Urothelium cell line (cell line): ENCODE measurements around the gene FAM219A.

Experiments used
- DNase-seq: peaks from one replicate; pipeline ENCODE4 v3.0.0; 2011; ENCODE audit warnings: low spot score, mixed read lengths
- FAIRE-seq: peaks from 2 replicates; lab custom pipeline; 2011; peaks lifted over from hg19 to GRCh38; lab: Jason Lieb, UNC

The FAM219A gene

DNA sequence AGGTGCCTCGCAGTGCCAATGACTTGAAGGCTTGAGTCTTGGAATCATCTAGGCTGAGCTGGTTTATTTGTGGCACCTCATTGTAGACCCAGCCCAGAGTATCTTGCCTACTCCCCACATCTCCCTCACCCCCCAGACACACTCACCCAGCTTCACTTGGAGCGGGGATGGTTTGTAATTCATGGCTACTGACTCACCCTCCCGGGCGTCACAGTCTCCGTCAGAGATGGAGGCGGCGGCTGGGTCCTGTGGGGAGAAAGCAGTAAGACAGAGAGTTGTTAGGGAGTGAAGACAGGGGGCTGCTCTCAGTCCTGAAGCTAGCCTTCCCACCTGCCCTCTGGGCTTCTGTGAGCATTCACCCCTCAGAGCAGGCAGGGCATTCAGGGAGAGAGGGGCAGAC lies 52.7 kb downstream of the FAM219A start:
- FAIRE-seq (no peak), DNase-seq (no peak)

DNA sequence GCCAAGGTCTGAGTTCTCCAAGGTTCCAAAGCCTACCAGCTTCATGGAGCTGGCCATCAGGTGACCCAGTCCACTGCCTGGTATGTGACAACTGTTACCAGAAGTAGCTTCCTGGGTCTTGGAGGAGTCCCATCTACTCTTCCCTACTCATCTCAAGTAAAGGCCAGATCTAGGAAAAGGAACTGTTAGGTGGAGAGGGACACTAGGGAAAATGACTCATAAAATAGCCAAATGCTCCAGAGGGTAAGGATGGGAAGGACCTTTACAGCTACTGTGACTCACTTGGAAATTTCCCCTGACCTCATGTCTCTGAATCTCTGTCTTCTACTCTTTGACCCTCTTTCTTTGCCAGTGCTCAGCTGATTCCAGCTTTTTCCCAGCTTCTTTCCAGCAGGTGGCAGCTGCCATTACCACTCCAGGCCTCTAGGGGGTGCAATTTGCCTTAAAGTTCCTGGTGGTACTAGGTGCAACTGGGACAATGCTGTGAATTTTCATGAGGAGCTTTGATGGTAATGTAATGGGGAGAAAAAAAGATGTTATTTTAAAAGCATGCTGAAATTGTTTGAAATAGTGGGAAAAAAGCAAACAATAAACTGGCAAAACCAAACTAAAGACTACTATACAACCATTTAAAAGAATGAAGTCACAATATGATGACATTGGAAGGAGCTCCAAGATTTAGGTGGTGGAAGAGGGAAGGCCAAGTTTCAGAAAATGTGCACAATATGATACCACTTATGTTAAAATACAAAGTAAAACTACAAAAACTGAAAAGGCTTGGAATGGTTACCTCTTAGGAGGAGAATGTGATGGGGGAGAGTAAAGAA lies 54.6 kb downstream of the FAM219A start:
- peak; percentile 76 for DNase-seq

DNA sequence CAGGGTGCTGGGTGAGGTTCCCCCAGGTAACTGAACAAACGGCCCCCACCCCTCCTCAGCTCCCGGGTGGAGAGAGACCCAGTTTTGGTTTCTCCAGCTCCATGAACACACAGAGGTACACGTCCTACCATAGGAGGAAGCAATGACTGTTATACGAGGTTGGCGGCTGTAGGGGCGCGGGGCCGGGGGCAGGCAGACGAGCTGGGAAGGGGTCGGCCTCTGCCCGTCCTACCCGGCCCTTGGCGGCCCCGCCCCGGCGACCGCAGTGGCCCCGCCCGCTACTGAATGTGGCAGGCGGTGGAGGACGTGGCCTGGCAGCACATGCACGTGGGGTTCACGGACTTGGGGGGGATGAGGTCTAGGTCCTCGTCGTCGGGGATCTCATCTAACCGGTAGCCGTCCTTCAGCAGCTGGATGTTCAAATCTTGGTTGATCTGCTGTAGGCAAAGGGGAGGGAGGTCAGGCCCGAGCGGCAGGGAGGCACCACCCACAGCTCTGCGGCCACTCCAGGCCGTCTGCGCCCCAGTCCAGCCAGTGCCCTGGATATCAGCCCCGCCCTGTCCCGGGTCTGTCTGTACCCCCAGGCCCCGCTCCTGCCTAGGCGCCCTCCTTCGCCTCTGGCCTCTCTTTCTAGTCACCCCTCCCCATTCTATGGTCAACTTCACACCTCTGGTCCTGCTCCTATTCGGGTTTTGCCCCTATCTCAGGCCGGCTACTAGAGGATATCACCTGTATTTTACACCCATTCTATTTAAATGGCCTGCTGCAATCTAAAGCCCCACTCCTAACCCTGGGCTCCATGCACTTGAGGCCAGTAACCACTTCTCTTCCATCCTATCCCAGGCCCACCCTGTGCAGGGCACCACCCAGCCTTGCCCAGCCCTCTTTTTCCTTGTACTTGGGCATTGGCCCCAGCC lies 57.4 kb downstream of the FAM219A start:
- DNase-seq (no peak), FAIRE-seq (no peak)

More for the DNA sequence above, 54.6 kb downstream of the FAM219A start:
- FAIRE-seq: no peak

DNA sequence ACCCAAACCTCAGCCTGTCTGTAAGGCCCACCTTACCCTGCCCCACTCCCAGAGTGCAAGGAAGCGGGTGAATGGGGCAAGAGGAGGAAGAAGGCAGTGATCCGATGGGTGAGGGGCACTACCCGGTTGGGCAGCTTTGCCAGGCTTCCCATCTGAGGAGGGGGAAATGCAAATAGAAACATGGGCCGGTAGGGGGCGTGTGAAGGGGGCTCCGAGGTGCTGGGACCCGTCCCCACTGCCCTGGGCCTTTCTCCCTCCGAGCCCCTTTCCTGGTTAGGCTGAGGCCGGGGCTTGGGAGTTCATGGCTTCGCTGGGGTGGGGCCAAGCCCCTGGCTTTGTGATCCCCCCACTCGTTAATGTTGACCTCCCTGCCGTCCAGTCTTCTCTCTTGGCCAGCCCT lies 58.1 kb downstream of the FAM219A start:
- DNase-seq (no peak), FAIRE-seq (no peak)

DNA sequence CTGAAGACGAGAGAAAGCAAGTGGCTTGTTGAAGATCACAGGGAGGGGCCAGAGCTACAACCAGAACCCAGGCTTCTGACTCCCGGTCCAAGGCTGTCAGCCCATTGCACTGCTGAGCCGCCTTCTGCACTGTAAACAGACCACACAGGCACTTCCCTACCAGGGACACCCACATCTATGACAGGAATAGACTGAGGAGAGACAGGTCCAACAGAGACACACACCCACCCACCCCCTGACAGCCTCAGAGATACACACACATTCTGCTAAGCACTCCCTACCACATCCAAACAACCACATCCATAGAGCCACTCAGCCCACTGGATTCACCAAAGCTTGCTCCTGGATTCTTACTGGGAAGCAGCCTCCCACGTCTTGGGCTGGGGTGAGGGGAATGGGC lies 58.6 kb downstream of the FAM219A start:
- no peak for FAIRE-seq
- DNase-seq: no peak

DNA sequence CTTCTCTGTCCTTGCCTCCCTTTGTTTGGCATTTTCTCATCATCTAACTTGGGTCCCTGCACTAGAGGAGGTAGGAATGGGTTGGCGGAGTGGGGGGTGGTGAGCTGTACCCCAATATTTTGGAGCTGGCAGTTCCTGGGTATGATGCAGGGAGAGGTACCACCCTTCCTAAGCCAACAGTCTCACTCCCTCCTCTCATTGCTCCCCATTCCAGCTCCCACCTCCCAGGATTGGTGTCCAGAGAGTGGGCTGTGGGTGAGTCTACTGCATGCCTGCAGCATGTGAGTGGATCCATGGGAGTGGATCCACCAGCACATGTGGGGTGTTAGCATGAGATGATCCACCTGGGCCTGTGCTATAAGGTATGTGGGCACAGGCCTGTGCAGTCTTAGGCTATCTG lies 59.5 kb downstream of the FAM219A start:
- FAIRE-seq: no peak
- DNase-seq: no peak

DNA sequence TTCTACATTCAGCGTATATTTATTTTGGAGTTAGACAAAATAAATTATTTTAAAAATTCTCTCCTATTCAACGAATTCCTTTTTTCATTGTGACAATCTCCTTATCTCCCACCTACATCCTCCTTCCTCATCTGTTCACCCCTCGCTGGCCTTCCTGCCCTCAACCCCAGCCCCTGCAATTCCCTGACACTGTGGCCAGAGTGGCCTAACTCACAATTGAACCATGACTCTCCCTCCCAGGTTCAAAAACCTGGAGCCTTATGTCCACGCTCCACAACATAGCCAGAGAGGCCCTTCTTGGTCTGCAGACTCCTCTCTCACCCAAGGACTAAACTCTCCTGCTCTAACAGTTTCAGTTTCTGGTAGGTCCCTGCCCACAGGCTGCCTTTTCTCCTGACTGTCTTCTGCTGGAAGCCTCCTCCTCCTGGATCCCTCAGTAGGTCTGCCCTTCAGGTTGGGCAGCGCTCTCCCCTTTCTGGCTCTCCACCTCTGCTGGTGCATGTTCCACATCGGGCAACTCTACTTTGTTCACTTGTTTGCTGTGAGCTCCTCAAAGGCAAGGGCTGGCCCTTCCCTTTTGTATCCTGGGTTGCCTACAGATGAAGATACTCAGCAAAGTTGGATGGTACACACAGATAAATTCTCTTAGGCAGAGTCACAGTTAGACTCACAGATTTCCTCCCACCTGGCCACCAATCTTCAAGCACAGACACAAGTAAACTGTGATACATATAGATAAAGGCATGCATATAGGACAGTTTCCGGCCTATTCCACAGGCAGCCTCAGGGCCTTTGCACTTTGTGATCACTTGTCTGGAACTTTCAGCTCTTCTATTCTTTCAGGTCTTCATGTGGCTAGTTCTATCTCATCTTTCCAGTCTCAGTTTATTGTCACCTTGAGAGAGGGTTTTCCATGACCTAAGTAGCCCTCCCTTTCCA lies 61.8 kb downstream of the FAM219A start:
- FAIRE-seq: no peak
- DNase-seq: no peak

DNA sequence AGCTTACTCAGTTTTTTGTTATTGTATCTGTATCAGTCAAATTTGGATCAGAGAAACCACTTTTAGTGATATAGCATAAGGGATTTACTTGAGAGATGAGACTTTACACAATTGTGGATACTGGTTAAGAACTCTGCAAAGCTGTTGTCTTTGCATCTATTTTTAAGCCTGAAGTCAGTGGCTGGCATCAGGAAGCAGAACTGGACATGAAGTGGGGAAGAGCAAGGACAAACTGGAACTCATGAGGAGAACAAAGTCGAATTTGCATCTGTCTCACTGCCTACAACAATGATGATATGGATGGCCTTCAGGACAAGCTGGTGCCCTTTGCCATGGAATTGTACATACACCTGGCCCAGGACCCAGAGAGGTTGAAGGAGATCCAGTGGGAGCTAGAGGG lies 65.9 kb downstream of the FAM219A start:
- FAIRE-seq (no peak), DNase-seq (no peak)

DNA sequence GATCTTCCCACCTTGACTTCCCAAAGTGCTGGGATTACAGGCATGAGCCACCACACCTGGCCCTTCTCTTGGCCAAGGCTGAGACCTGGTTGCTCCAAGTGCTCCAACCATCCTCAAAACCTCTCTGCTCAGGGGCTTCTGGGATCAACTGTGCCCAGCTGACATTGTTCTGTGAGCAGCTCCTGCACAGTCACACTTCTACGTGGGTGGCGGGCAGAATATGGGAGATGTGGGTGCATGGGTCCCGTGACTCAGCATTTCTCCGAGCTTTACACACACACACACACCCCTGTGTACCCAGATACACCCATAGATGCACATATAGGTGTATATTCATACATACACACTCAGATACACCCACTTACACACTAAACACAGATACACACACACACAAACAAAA lies 71.1 kb downstream of the FAM219A start:
- no peak for FAIRE-seq
- DNase-seq: no peak

DNA sequence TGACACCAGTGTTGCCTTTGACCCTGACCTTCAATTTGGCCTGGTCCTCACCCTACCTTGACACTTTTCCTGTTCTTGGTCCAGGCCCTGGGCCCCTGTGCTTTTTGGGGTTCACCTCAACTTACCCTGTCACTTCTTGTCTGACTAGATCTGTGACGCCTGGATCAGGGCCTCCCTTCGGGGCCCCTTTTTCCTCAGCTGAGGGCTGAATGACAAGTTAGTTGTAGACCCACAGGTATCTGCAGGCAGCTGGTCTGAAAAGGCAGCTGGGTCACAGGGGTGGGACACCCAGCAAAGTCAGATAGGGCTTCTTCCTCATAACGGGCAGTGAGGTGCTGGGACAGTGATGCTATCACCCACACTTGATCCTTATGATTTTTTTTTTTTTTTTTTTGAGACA lies 71.7 kb downstream of the FAM219A start:
- DNase-seq: no peak
- FAIRE-seq: no peak

DNA sequence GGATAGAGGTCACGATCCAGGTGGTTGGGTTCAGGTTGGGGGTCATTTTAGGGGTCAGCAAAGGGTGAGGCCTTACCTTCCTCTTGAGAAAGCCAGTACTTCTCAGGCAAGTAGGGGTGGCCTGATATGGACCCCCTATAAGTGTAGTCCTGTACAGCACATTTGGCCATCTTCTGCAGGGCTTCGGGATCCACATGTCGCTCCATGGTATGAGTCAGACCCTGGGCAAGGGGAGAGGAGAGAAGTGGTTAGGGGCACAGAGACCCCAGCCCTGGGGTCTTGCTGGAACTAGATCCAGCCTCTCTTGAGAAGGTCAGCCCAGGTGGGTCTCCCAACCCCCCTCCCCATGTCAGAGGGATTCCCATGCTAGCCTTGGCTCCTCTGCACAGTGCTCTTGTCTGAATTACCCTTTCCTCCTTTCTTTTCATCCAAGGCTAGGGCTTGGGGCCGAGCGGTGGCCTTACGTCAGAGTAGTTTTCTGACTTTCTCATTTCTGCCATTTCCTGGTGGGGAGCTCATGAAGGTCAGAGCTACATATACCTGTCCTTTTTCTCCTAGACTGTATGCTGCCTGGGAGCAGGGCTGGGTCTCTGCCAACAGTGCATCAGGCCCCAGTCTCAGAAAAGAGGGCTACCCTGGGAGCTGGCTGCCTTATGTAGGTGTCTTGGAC lies 72.7 kb downstream of the FAM219A start:
- DNase-seq (no peak), FAIRE-seq (no peak)

DNA sequence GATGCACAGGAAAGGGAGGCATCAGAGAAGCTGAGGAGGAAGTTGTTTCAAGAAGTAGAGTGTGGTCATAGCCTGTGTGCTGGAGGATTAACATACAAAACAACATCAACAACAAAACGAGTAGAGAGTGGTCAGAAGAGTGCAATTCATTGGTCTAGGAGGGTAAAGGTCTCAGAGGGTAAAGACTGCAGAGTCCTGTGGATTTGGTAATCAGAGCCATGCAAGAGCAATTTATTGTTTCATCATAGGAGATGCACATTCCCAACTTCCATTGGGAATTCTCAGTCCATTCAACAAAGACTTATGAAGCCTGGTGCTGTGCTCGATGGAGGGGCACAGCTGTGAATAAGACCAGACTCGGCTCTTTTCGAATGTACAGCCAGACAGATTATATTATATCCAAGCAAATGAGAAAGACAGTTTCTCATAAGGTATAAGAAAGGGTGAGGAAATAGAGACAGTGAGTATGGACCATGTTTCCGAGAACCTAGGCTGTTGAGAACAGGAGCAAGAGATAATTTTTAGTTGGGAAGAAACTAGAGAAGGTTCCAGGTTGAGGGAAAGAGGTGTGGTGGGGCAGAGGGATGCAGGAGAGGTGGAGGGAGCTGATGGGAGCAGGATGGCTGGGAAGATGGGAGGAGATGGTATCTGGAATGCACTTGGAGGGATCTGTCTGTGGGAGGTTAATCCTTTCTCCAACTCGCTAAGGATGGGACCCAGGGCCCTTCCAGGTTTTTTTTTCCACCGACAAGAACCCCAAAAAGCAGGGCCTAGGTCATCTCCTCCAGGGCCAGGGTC lies 73.8 kb downstream of the FAM219A start:
- FAIRE-seq: no peak
- DNase-seq: no peak

DNA sequence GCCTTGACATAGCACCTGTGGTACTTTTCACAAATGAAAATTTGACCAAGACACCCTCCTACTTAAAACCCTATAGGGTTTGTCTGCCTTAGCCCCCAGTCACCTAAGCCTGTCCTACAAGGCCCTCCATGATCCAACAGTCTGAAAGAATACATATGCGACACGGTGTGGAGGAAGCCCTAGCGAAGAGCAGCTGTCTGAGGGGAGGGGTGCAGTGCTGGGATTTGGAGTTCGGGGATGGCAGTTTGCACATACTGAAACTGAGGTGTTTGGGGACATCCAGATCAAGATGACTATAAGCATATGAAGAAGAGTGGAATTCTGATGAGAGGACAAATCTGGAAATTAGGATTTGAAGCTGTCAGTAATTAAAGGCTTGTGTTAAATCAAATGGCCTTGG lies 74.5 kb downstream of the FAM219A start:
- FAIRE-seq: no peak
- DNase-seq: no peak

DNA sequence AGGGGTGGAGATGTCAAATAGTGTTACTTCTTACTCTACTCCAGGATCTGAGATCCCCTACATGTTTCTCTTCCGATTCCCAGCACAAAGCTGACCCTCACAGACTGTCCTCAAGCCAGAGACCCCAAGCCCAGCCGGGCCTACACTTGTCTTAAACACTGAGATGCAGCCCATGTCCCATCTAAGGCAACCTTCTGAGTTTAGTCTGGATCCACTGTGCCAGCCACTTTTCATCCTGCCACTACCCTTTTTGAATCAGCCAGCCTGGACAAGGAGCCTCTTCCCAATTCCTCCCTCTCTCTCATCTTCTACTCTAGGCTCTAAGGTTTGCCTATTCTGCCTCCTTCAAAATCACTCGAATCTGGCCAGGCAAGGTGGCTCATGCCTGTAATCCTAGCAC lies 75.5 kb downstream of the FAM219A start:
- DNase-seq (no peak), FAIRE-seq (no peak)

DNA sequence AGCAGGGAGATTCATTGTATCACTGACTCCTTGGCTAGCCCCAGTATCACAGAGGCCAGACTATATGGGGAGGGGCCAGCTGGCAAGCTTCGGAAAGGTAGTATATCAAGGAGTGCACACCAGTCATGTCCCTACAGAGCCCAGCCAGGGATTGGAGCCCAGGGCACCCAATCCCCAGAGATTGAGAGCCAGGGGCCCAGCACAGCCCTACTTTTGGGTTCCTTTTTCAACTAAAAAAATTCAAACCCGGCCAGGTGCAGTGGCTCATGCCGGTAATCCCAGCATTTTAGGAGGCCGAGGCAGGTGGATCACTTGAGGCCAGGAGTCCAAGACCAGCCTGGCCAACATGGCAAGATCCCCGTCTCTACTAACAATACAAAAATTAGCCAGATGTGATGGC lies 76.3 kb downstream of the FAM219A start:
- FAIRE-seq (no peak), DNase-seq (no peak)

DNA sequence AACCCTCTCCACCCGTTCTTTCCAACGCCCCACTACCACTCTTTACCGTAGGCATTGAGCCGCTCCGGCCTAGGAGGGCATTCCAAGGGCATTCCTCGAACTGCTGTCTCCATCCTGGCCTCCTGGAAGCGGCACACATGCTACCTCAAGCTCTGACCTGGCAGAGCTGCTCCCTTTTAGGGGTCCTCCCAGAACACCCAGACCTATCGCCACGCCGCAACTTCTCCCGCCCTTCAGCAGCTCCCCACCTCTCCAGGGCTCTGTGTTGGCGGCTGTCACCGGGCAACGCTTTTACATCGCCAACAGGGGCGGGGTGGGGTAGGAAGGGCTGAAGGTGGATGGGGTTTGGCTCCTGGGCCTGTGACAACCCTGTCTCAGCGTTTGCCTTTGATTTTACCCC lies 77.0 kb downstream of the FAM219A start:
- FAIRE-seq: no peak

DNA sequence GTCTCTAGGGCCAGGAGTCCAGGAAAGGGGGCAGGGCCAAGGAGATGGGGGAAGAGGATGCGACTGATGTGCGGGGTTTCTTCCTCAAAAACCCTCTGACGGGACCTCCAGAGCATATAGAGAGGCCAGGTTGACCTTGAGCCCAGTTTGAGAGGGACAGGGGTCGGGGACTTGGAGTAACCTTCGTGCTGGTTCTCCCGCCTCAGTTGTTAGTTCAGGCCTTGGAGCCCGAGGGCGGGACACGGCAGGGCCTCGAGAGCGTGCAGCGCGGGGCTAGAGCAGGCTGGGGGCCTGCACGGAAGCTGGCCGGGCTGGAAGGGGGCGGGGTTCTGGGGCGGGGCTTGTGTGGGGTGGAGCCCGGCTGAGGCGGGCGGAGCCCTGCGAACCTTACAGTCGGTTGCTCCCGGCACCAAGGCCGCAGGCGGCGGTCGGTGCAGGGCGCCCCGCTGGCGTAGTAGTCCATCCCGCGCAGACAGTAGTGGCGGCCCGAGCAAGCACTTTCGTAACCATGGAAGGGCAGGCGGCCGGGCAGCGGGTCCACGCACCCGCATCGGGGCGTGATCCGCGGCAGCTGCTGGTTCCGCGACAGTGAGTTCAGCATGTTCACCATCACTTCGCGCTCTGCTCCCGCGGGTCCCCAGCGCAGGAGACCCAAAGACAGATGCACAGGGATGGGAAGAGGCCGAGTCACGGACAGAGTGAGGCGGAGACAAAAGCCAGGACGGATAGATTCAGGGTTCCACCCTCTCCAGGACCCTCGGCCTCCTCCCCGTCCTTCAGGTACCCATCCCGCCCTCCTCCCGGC lies 77.7 kb downstream of the FAM219A start:
- DNase-seq (no peak), FAIRE-seq (no peak)

More for the DNA sequence above, 77.0 kb downstream of the FAM219A start:
- DNase-seq: no peak

DNA sequence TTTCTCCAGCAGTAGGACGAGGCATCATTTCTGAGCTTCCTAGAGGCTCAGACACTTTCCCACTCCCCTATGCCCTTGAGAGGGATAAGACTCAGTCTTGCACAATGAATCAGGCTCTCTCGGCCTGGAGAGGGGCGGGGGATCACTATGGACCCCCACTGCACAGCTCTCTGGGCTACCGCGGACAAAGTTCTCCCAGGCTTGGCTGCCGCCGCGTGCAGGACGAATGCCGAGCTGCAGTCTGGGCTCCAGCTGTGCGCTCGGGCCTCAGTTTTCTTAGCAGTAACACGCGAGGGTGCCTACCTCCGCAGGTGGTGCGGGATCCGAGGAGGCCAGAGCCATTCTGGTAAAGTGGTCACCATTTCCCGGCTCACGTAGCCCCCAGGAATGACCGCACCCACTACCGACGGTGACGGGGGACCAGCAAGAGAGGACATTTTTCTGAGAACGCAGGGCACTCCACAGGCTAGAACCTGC lies 78.3 kb downstream of the FAM219A start:
- FAIRE-seq: no peak

More for the DNA sequence above, 78.3 kb downstream of the FAM219A start:
- no peak for DNase-seq
